DOHH2 (cell line): Measurements from ENCODE around the gene NOB1.

Experiments used
- CTCF ChIP-seq: fragments of 200-600 bp; sonication (generic); IDR thresholded peaks from one replicate; pipeline ENCODE4 v1.5.1; 2014; ENCODE audit warnings: antibody characterized with exemption, mild to moderate bottlenecking, low read depth, low read length; ENCODE audit not compliant: poor library complexity, severe bottlenecking
- EZH2phosphoT487 ChIP-seq: fragments of 200-600 bp; sonication (generic); IDR thresholded peaks from 2 replicates; pipeline ENCODE4 v1.6.1; 2017; ENCODE audit warnings: borderline replicate concordance, mild to moderate bottlenecking, antibody characterized with exemption, low read length, moderate library complexity, mixed read lengths

GRCh38 chr16:69711115-69711740 lies 43.5 kb downstream of the NOB1 start:
- TF ChIP-seq EZH2phosphoT487 (no peak), CTCF (no peak)
